Measurements from ENCODE around the gene CPA2.
"Not testable (repeated sequence)": the region's sequence is repeated elsewhere in the genome, so short reads cannot be mapped to it uniquely, and the experiment has no call there.

DNA sequence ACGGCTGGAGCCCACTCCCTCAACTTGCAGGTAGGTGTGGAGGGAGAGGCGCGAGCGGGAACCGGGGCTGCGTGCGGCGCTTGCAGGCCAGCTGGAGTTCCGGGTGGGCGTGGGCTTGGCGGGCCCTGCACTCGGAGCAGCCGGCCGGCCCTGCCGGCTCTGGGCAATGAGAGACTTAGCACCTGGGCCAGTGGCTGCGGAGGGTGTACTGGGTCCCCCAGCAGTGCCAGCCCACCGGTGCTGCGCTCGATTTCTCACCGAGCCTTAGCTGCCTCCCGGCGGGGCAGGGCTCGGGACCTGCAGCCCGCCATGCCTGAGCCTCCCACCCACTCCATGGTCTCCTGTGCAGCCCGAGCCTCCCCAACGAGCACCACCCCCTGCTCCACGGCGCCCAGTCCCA lies 36.7 kb upstream of the CPA2 start:
- TF ChIP-seq, protein P1, sequence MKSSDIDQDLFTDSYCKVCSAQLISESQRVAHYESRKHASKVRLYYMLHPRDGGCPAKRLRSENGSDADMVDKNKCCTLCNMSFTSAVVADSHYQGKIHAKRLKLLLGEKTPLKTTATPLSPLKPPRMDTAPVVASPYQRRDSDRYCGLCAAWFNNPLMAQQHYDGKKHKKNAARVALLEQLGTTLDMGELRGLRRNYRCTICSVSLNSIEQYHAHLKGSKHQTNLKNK (CRISPR knock-in tag; IDR thresholded peaks at IDR 0.05), result not testable (repeated sequence)
- TF ChIP-seq, protein P2, sequence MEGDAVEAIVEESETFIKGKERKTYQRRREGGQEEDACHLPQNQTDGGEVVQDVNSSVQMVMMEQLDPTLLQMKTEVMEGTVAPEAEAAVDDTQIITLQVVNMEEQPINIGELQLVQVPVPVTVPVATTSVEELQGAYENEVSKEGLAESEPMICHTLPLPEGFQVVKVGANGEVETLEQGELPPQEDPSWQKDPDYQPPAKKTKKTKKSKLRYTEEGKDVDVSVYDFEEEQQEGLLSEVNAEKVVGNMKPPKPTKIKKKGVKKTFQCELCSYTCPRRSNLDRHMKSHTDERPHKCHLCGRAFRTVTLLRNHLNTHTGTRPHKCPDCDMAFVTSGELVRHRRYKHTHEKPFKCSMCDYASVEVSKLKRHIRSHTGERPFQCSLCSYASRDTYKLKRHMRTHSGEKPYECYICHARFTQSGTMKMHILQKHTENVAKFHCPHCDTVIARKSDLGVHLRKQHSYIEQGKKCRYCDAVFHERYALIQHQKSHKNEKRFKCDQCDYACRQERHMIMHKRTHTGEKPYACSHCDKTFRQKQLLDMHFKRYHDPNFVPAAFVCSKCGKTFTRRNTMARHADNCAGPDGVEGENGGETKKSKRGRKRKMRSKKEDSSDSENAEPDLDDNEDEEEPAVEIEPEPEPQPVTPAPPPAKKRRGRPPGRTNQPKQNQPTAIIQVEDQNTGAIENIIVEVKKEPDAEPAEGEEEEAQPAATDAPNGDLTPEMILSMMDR (IDR thresholded peaks at IDR 0.05), result not testable (repeated sequence)
- not testable (repeated sequence) for TF ChIP-seq ESRRA (CRISPR knock-in tag; IDR thresholded peaks at IDR 0.05; ENCODE audit: borderline replicate concordance); CREB1 (CRISPR knock-in tag; IDR thresholded peaks at IDR 0.05); SP1 (CRISPR knock-in tag; conservative IDR thresholded peaks at IDR 0.05); GRHL2 (CRISPR knock-in tag; IDR thresholded peaks at IDR 0.05; ENCODE audit: insufficient replicate concordance, severe bottlenecking); ZNF263 (CRISPR knock-in tag; IDR thresholded peaks at IDR 0.05; ENCODE audit: low read depth); NFYB (CRISPR knock-in tag; conservative IDR thresholded peaks at IDR 0.05; ENCODE audit: low read depth)
- TF ChIP-seq, protein P3, sequence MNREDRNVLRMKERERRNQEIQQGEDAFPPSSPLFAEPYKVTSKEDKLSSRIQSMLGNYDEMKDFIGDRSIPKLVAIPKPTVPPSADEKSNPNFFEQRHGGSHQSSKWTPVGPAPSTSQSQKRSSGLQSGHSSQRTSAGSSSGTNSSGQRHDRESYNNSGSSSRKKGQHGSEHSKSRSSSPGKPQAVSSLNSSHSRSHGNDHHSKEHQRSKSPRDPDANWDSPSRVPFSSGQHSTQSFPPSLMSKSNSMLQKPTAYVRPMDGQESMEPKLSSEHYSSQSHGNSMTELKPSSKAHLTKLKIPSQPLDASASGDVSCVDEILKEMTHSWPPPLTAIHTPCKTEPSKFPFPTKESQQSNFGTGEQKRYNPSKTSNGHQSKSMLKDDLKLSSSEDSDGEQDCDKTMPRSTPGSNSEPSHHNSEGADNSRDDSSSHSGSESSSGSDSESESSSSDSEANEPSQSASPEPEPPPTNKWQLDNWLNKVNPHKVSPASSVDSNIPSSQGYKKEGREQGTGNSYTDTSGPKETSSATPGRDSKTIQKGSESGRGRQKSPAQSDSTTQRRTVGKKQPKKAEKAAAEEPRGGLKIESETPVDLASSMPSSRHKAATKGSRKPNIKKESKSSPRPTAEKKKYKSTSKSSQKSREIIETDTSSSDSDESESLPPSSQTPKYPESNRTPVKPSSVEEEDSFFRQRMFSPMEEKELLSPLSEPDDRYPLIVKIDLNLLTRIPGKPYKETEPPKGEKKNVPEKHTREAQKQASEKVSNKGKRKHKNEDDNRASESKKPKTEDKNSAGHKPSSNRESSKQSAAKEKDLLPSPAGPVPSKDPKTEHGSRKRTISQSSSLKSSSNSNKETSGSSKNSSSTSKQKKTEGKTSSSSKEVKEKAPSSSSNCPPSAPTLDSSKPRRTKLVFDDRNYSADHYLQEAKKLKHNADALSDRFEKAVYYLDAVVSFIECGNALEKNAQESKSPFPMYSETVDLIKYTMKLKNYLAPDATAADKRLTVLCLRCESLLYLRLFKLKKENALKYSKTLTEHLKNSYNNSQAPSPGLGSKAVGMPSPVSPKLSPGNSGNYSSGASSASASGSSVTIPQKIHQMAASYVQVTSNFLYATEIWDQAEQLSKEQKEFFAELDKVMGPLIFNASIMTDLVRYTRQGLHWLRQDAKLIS (CRISPR knock-in tag; IDR thresholded peaks at IDR 0.05; ENCODE audit: borderline replicate concordance), result not testable (repeated sequence)
- TF ChIP-seq, protein P4, sequence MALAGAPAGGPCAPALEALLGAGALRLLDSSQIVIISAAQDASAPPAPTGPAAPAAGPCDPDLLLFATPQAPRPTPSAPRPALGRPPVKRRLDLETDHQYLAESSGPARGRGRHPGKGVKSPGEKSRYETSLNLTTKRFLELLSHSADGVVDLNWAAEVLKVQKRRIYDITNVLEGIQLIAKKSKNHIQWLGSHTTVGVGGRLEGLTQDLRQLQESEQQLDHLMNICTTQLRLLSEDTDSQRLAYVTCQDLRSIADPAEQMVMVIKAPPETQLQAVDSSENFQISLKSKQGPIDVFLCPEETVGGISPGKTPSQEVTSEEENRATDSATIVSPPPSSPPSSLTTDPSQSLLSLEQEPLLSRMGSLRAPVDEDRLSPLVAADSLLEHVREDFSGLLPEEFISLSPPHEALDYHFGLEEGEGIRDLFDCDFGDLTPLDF (CRISPR knock-in tag; IDR thresholded peaks at IDR 0.05), result not testable (repeated sequence)
- TF ChIP-seq, protein P5, sequence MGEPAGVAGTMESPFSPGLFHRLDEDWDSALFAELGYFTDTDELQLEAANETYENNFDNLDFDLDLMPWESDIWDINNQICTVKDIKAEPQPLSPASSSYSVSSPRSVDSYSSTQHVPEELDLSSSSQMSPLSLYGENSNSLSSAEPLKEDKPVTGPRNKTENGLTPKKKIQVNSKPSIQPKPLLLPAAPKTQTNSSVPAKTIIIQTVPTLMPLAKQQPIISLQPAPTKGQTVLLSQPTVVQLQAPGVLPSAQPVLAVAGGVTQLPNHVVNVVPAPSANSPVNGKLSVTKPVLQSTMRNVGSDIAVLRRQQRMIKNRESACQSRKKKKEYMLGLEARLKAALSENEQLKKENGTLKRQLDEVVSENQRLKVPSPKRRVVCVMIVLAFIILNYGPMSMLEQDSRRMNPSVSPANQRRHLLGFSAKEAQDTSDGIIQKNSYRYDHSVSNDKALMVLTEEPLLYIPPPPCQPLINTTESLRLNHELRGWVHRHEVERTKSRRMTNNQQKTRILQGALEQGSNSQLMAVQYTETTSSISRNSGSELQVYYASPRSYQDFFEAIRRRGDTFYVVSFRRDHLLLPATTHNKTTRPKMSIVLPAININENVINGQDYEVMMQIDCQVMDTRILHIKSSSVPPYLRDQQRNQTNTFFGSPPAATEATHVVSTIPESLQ (CRISPR knock-in tag; IDR thresholded peaks at IDR 0.05), result not testable (repeated sequence)
